Caco-2 (cell line): ENCODE measurements around the gene CLEC3B. TPM values are rescaled to one million over a fixed set of nuclear protein-coding genes. Genes with fewer than 3 reads are reported as not detected.

Experiments used
- BruUV-seq: library from RNA; stranded (reverse); fragments of 400-500 nt; replicated peaks from 2 replicates; lab custom pipeline; 2021; lab: Mats Ljungman, UMichigan
- CTCF ChIA-PET: fragments of 300-600 bp; sonication (Branson Sonifier 250); formaldehyde crosslinking; loops from one replicate; lab custom pipeline; 2022; ENCODE audit warnings: antibody characterized with exemption; lab: Charles Lee
- POLR2A ChIA-PET: fragments of 300-600 bp; sonication (Branson Sonifier 250); formaldehyde crosslinking; loops from one replicate; lab custom pipeline; 2022; ENCODE audit warnings: antibody characterized with exemption; lab: Charles Lee
- DNase-seq, 2 experiments: peaks; one replicate each; pipeline versions ENCODE4 v3.0.0 to v3.0.0-alpha.2; 2020 to 2022
- H3K27me3 ChIP-seq: replicated peaks from 2 replicates; pipeline ENCODE4 v1.6.0; 2011; ENCODE audit warnings: low read length; ENCODE audit not compliant: control insufficient read depth, insufficient read depth
- H3K36me3 ChIP-seq: 2 replicates; pipeline ENCODE4 v1.5.1; 2011; ENCODE audit warnings: low read length; ENCODE audit not compliant: control insufficient read depth, insufficient read depth
- H3K4me1 ChIP-seq: fragments of 250-450 bp; sonication (Bioruptor Pico); 2 replicates; pipeline ENCODE4 v1.5.1; 2020; ENCODE audit warnings: mild to moderate bottlenecking
- H3K4me3 ChIP-seq: 2 replicates; pipeline ENCODE4 v1.5.1; 2011; ENCODE audit warnings: low read depth, mild to moderate bottlenecking, control low read depth, low read length
- H3K9me3 ChIP-seq: fragments of 250-450 bp; sonication (Bioruptor Pico); 2 replicates; pipeline ENCODE4 v1.5.1; 2020; ENCODE audit warnings: mild to moderate bottlenecking, moderate library complexity
- H3K27ac Mint-ChIP-seq: one replicate; pipeline ENCODE4 v1.8.0; 2022; ENCODE audit warnings: mixed read lengths; ENCODE audit not compliant: unreplicated experiment
- H3K27me3 Mint-ChIP-seq: one replicate; pipeline ENCODE4 v1.8.0; 2022; ENCODE audit warnings: mixed read lengths; ENCODE audit not compliant: insufficient read depth, unreplicated experiment
- H3K36me3 Mint-ChIP-seq: one replicate; pipeline ENCODE4 v1.8.0; 2022; ENCODE audit warnings: mild to moderate bottlenecking, mixed read lengths; ENCODE audit not compliant: insufficient read depth, unreplicated experiment
- H3K4me1 Mint-ChIP-seq: one replicate; pipeline ENCODE4 v1.8.0; 2022; ENCODE audit warnings: low read depth, mixed read lengths; ENCODE audit not compliant: unreplicated experiment
- H3K4me3 Mint-ChIP-seq: one replicate; pipeline ENCODE4 v1.8.0; 2022; ENCODE audit warnings: mild to moderate bottlenecking, moderate library complexity, mixed read lengths; ENCODE audit not compliant: unreplicated experiment
- H3K9me3 Mint-ChIP-seq: one replicate; pipeline ENCODE4 v1.8.0; 2022; ENCODE audit warnings: mixed read lengths; ENCODE audit not compliant: unreplicated experiment
- CTCF ChIP-seq, 2 experiments: fragments of 200-600 bp in 1 of 2; IDR thresholded peaks; 1 replicate in 1 of 2; 2 replicates in 1 of 2; pipeline versions ENCODE4 v1.5.1 to v1.8.0; 2011 to 2022; ENCODE audit warnings: antibody characterized with exemption in 1 of 2, control low read depth in 1 of 2, inconsistent platforms in 1 of 2, low read depth in 1 of 2, low read length in 1 of 2, mild to moderate bottlenecking in 1 of 2, moderate library complexity in 1 of 2; ENCODE audit not compliant: insufficient read depth in 1 of 2, severe bottlenecking in 1 of 2, unreplicated experiment in 1 of 2
- intact Hi-C: fragments of 100-400 bp; cut with micrococcal nuclease; formaldehyde crosslinking; loops from one replicate; pipeline ENCODE4 v1.10.0; 2022; ENCODE audit not compliant: unreplicated experiment
- total RNA-seq: library from RNA; stranded (reverse); gene quantifications from 2 replicates; pipeline ENCODE4 v1.2.3, GENCODE V29; 2022

The CLEC3B gene
- total RNA-seq, 1 experiment from 2014 or later: 1.1 TPM

DNA sequence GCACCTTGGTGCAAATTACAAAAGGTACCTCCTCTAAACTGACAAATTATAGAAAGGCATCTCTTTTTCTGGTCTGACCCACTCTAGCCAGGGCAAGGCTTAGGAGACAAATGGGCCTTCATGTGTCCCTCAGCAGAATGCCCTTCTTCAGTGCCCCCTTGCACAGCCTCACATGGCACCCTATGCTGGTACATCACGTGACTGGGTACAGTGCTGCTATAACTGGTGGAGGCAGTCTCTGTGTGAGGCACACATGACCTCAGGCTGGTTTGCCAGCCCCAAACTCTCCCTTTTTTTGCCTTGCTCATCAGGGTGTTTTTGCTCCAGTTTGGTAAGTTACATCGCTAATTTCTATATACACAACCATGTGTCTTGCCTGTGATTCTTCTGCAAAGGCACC, 3.1 kb downstream of the CLEC3B start:
- BruUV-seq: no TSS peak
- CTCF ChIA-PET: no interaction called here
- peaks cover 3% of the 10 kb centered on the region for H3K27me3 Mint-ChIP-seq

GRCh38 chr3:45029661-45030060, 3.6 kb downstream of the CLEC3B start:
- no peak overlapping the region for H3K27ac Mint-ChIP-seq
- no TSS peak for BruUV-seq
- H3K9me3 ChIP-seq: no peaks in the 10 kb centered on the region
- H3K9me3 Mint-ChIP-seq: no peaks in the 10 kb centered on the region
- H3K36me3 ChIP-seq: no peaks in the 10 kb centered on the region
- ChIA-PET POLR2A (no interaction called here), CTCF (no interaction called here)
- intact Hi-C loops: no loop called here
- no peak overlapping the region for H3K4me3 Mint-ChIP-seq
- H3K27me3 Mint-ChIP-seq: peaks cover 4% of the 10 kb centered on the region
- H3K36me3 Mint-ChIP-seq: peaks cover 5% of the 10 kb centered on the region
- no peak for TF ChIP-seq CTCF (IDR thresholded peaks at IDR 0.05; ENCODE audit: insufficient read depth in 1 of 2, low read depth in 1 of 2, low read length in 1 of 2, severe bottlenecking in 1 of 2, unreplicated experiment in 1 of 2)
- no peaks in the 10 kb centered on the region for H3K4me1 Mint-ChIP-seq
- no peak for DNase-seq
- H3K27me3 ChIP-seq: no peaks in the 10 kb centered on the region
- no peaks in the 10 kb centered on the region for H3K4me1 ChIP-seq
- no peak overlapping the region for H3K4me3 ChIP-seq

More for the DNA sequence above, 3.1 kb downstream of the CLEC3B start:
- Histone ChIP-seq H3K4me1 (no peaks in the 10 kb centered on the region), H3K36me3 (no peaks in the 10 kb centered on the region), H3K27me3 (no peaks in the 10 kb centered on the region), H3K4me3 (no peak overlapping the region), H3K9me3 (no peaks in the 10 kb centered on the region)
- POLR2A ChIA-PET: no interaction called here
- intact Hi-C loops: no loop called here
- Mint-ChIP-seq H3K9me3 (no peaks in the 10 kb centered on the region), H3K4me3 (no peak overlapping the region), H3K27ac (no peak overlapping the region), H3K4me1 (no peaks in the 10 kb centered on the region), H3K36me3 (peaks cover 5% of the 10 kb centered on the region)
- no peak for TF ChIP-seq CTCF (IDR thresholded peaks at IDR 0.05; ENCODE audit: insufficient read depth in 1 of 2, low read depth in 1 of 2, low read length in 1 of 2, severe bottlenecking in 1 of 2, unreplicated experiment in 1 of 2)
- no peak for DNase-seq

GRCh38 chr3:45031531-45031930, 5.4 kb downstream of the CLEC3B start:
- no peak for DNase-seq
- peaks cover 6% of the 10 kb centered on the region for H3K27me3 Mint-ChIP-seq
- no TSS peak for BruUV-seq
- Histone ChIP-seq H3K9me3 (no peaks in the 10 kb centered on the region), H3K4me3 (no peak overlapping the region), H3K4me1 (no peaks in the 10 kb centered on the region), H3K27me3 (no peaks in the 10 kb centered on the region), H3K36me3 (no peaks in the 10 kb centered on the region)
- intact Hi-C loops: no loop called here
- ChIA-PET CTCF (no interaction called here), POLR2A (no interaction called here)
- no peaks in the 10 kb centered on the region for H3K4me1 Mint-ChIP-seq
- no peak overlapping the region for H3K27ac Mint-ChIP-seq
- no peak for TF ChIP-seq CTCF (IDR thresholded peaks at IDR 0.05; ENCODE audit: insufficient read depth in 1 of 2, low read depth in 1 of 2, low read length in 1 of 2, severe bottlenecking in 1 of 2, unreplicated experiment in 1 of 2)
- no peak overlapping the region for H3K4me3 Mint-ChIP-seq
- no peaks in the 10 kb centered on the region for H3K9me3 Mint-ChIP-seq
- peaks cover 5% of the 10 kb centered on the region for H3K36me3 Mint-ChIP-seq
